DND-41 (cell line): Measurements from ENCODE around the gene SLC50A1.

Experiments
- CTCF ChIP-seq: IDR thresholded peaks from 2 replicates; pipeline ENCODE4 v1.5.1; 2012; ENCODE audit warnings: borderline replicate concordance, low read length, moderate library complexity, mild to moderate bottlenecking; ENCODE audit not compliant: poor library complexity, severe bottlenecking; ENCODE audit errors: extremely low read depth
- EZH2 ChIP-seq: IDR thresholded peaks from 3 replicates; pipeline ENCODE4 v1.6.1; 2012; ENCODE audit warnings: borderline replicate concordance, low read depth, mild to moderate bottlenecking, moderate library complexity, low read length, inconsistent platforms; ENCODE audit not compliant: severe bottlenecking

- TF ChIP-seq CTCF (no peak), EZH2 (no peak)
Measured at GRCh38 chr1:155188268-155188667, 52.6 kb downstream of the SLC50A1 start.
